Activated T-cell treated with anti-CD3 and anti-CD28 coated beads, Interleukin-2, amount 50 U/mL, for 4 hours (primary cell): ENCODE measurements around the gene PAOX. TPM values are rescaled to one million over a fixed set of nuclear protein-coding genes. Genes with fewer than 3 reads are reported as not detected.

ENCODE experiments used
- ATAC-seq, 2 donors: fragments of 200-7000 bp; cut with Tn5 transposase; one replicate each; pipeline ENCODE4 v1.10.0; 2021
- DNase-seq: peaks from one replicate; pipeline ENCODE4 v3.0.0-alpha.2; 2020
- H3K27me3 Mint-ChIP-seq: one replicate; pipeline ENCODE4 v1.8.0; 2021; ENCODE audit warnings: low read depth, mixed read lengths
- H3K36me3 Mint-ChIP-seq: one replicate; pipeline ENCODE4 v1.8.0; 2022; ENCODE audit warnings: mixed read lengths; ENCODE audit not compliant: insufficient read depth
- H3K4me1 Mint-ChIP-seq: one replicate; pipeline ENCODE4 v1.8.0; 2021; ENCODE audit warnings: low read depth, mixed read lengths
- H3K4me3 Mint-ChIP-seq: one replicate; pipeline ENCODE4 v1.8.0; 2021; ENCODE audit warnings: mild to moderate bottlenecking, moderate library complexity, mixed read lengths
- H3K9me3 Mint-ChIP-seq: one replicate; pipeline ENCODE4 v1.8.0; 2021; ENCODE audit warnings: mixed read lengths
- total RNA-seq, 3 donors: library from RNA; stranded (reverse); gene quantifications; one replicate each; pipeline ENCODE4 v1.2.1, GENCODE V29; 2021

The PAOX gene
- total RNA-seq, 3 donors from 2014 or later, result 2.6 to 3.2 (median 2.9) TPM

DNA sequence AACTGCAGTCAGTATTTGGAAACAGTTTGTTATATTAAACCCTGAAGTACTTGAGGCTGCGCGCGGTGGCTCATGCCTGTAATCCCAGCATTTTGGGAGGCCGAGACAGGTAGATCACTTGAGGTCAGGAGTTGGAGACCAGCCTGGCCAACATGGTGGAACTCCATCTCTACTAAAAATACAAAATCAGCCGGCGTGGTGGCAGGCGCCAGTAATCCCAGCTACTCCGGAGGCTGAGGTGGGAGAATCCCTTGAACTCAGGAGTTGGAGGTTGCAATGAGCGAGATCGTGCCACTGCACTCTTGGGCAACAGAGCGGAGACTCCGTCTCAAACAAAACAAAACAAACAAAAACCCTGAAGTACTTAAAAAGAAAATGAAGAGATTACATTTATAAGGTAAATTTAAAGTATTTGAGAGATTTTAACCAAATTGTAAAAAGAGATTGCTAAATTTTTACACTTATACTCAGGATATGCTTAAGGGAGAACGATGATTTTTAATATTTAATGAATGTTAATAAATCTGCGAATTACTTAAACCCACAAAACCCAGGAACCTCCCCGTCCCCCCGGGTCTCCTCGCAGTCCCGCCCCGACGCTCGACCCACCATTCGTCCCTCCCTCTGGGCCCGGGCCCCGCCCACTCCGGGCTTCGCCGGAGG, 14.5 kb downstream of the PAOX start:
- Mint-ChIP-seq H3K4me1 (peaks cover 56% of the 10 kb centered on the region), H3K4me3 (peak overlapping the region; percentile 91), H3K9me3 (no peaks in the 10 kb centered on the region), H3K36me3 (peaks cover 10% of the 10 kb centered on the region), H3K27me3 (no peaks in the 10 kb centered on the region)
- ATAC-seq, result no peak
- DNase-seq, result no peak

DNA sequence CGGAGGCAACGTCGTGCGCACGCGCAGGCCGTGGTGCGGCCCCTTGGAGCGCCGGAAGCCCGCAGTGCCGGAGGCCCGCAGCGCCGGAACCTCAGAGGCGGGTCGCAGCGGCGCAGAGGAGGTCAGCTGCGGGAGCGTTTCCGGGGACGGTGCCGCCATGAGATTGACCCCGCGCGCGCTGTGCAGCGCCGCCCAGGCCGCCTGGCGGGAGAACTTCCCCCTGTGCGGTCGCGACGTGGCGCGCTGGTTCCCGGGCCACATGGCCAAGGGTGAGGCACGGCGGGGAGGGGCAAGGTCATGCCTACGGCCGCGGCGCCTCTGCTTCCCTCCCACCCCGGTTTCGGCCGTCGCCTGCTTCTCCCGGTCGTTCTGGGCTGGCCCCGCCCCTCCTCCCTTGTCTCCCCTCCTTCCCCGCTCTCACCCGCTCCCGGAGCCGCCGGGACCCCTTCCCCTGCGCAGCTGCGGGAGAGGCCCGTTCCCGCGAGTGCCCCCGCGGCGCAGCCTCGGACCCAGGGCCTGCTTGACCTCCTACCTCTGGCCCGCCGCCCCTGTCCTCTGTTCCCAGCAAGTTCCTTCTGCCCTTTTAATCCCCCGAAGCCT, 15.1 kb downstream of the PAOX start, which contains the start of gene MTG1:
Gene MTG1 (plus strand): TSS at position 94 of the 600 bp plus-strand sequence. CDS start 64 bp downstream, at position 158.
- DNase-seq, result peak; percentile 93

DNA sequence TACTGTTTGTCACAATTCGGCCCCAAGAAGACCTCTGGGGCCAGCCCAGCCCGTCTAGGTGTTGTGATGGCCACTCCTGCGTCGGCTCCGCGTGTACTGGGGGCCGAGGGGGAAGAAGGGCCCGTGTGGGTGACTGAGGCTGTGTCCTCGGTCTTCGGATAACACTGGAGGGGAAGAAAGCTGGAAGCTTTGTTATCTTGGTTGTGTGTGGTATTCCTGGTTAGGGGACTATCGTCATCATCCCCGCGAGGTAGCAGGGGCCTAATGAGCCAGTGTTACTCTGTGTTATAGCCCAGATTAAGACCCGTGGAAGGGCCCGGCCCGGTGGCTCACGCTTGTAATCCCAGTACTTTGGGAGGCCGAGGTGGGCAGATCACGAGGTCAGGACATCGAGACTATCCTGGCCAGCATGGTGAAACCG, 15.7 kb downstream of the PAOX start:
- H3K36me3 Mint-ChIP-seq, result peaks cover 16% of the 10 kb centered on the region
- H3K4me1 Mint-ChIP-seq, result peaks cover 49% of the 10 kb centered on the region
- ATAC-seq (no peak), DNase-seq (no peak)
- H3K9me3 Mint-ChIP-seq, result no peaks in the 10 kb centered on the region
- H3K4me3 Mint-ChIP-seq, result peak overlapping the region; percentile 91
- no peaks in the 10 kb centered on the region for H3K27me3 Mint-ChIP-seq

More for the DNA sequence above, 15.1 kb downstream of the PAOX start, which contains the start of gene MTG1:
- peaks cover 11% of the 10 kb centered on the region for H3K36me3 Mint-ChIP-seq
- ATAC-seq, result peak; percentile 83 to 87
- peaks cover 50% of the 10 kb centered on the region for H3K4me1 Mint-ChIP-seq
- H3K27me3 Mint-ChIP-seq, result no peaks in the 10 kb centered on the region
- H3K4me3 Mint-ChIP-seq, result peak within 1 kb of the TSS; percentile 91
- no peaks in the 10 kb centered on the region for H3K9me3 Mint-ChIP-seq

DNA sequence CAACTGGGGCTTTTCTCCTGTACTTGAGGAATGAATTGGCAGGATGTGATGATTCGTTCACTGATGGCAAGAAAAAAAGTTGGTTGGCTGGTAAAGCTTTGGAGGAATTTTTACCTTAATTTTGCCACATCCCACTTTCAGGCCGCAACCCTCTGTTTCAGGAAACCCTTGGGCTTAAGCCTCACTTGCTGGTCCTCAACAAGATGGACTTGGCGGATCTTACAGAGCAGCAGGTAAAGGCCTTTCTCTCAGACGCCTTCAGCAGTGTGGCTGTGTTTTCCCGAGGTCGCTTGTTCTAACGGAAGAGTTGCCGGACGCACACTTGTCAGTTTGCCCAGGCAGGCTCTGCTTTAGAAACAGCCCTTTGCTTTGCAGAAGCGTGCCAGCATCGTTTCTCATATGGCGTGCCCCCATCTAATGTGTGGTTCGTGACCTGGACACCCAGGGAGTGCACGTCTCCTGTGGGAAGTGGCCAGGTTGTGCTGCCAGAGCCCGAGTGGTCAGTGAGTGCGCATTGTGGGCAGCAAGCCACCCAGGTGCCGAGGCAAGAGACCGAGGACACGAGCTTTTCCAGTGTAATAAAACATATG, 17.1 kb downstream of the PAOX start:
- ATAC-seq, result no peak
- no peak for DNase-seq
- Mint-ChIP-seq H3K9me3 (no peaks in the 10 kb centered on the region), H3K4me3 (peak overlapping the region; percentile 91), H3K27me3 (no peaks in the 10 kb centered on the region), H3K4me1 (peaks cover 45% of the 10 kb centered on the region), H3K36me3 (peaks cover 18% of the 10 kb centered on the region)

DNA sequence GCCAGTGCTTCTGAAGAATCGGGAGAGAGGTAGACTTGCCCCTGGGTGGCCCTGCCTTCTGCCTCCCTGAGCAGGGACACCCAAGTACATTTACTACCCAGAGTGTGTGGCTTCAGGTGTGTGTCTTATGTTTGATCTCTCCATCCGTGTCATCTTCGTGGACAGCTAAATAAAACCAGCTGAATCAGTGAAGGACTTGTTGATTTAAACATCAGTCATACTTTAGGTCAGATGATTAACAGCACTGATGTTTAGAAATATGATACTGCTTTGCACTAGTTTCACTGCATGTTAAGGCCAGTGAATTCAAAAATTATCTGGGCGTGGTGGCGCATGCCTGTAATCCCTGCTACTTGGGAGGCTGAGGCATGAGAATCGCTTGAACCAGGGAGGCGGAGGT, 18.9 kb downstream of the PAOX start:
- no peaks in the 10 kb centered on the region for H3K9me3 Mint-ChIP-seq
- H3K36me3 Mint-ChIP-seq, result peaks cover 29% of the 10 kb centered on the region
- no peaks in the 10 kb centered on the region for H3K27me3 Mint-ChIP-seq
- DNase-seq (no peak), ATAC-seq (no peak)
- no peak overlapping the region for H3K4me3 Mint-ChIP-seq
- peaks cover 40% of the 10 kb centered on the region for H3K4me1 Mint-ChIP-seq

DNA sequence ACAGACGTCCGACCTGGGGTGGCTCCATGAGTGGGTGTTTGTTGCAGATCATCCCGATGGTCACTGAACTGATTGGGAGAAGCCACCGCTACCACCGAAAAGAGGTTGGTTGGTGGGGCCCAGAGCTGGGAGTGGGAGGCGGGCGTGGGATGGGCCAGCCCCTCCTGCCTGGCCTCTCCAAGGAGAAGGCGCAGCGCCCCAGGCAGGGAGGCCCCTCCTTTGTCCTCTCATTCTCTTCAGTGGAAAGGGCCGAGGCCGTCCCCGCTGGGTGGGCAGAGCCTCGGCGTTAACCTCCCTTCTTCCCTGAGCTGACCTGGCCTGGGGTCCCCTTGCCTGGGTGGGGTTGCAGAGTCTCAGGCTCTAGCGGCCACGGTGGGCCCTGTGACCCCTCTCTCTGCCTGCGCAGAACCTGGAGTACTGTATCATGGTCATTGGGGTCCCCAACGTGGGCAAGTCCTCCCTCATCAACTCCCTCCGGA, 20.1 kb downstream of the PAOX start:
- Mint-ChIP-seq H3K4me3 (no peak overlapping the region), H3K4me1 (peaks cover 41% of the 10 kb centered on the region), H3K36me3 (peaks cover 35% of the 10 kb centered on the region), H3K9me3 (no peaks in the 10 kb centered on the region), H3K27me3 (no peaks in the 10 kb centered on the region)
- no peak for DNase-seq
- no peak for ATAC-seq

DNA sequence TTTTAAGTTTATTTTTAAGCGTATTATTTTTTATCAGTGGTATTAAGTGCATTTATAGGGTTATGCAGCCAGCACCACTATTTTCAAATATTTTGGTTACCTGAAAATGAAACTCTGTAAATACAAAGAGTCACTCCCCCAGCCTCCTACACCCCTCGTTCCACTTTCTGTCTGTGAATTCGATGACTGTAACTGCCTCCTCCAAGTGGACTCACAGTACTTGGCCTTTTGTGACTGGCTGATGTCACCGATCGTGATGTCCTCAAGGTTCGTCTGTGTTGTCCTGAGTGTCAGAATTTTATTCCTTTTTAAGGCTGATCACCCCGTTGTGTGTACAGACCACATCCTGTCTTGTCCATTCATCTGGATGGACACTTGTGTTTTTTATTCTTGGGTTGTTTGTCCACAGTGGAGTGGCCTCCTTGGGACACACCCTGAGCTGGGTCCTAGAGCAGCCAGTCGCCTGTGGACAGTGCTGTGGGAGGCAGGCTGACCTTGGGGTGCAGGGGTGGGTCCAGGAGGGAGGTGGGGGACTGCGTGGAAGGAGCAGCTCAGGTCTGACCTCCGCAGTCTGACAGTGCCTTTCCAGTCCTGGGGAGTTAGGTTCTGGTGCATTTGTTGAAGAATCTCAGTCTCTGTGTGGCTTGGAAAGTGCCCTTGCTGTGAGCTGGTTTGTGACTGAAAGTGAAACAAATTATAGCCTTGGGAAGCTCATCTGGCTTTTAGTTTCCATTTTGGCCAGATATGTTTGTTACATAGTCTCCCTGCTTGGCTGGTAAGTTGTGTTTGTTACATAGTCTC, 21.8 kb downstream of the PAOX start:
- Mint-ChIP-seq H3K4me3 (no peak overlapping the region), H3K4me1 (peaks cover 41% of the 10 kb centered on the region), H3K9me3 (no peaks in the 10 kb centered on the region), H3K36me3 (peaks cover 45% of the 10 kb centered on the region), H3K27me3 (no peaks in the 10 kb centered on the region)
- ATAC-seq (peak; percentile 41 to 46), DNase-seq (no peak)

DNA sequence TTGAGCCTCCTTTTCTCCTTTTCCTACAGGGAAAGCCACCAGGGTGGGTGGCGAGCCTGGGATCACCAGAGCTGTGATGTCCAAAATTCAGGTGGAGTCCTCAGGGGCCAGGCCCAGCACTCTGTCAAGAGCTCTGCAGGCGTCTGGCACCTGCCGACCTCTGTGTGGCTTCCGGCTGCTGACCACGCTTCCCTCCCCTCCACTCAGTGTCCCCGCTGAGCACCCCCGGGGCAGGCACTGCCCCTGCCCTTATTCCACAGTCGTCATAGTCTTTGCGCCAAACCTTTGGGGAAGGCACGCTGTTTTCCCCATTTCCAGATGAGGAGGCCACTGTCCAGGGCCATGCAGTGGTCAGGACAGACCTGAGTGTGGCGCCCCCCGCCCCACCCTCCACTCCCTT, 22.4 kb downstream of the PAOX start:
- DNase-seq, result no peak
- ATAC-seq, result no peak
- no peaks in the 10 kb centered on the region for H3K9me3 Mint-ChIP-seq
- no peaks in the 10 kb centered on the region for H3K27me3 Mint-ChIP-seq
- no peak overlapping the region for H3K4me3 Mint-ChIP-seq
- H3K36me3 Mint-ChIP-seq, result peaks cover 49% of the 10 kb centered on the region
- peaks cover 43% of the 10 kb centered on the region for H3K4me1 Mint-ChIP-seq

DNA sequence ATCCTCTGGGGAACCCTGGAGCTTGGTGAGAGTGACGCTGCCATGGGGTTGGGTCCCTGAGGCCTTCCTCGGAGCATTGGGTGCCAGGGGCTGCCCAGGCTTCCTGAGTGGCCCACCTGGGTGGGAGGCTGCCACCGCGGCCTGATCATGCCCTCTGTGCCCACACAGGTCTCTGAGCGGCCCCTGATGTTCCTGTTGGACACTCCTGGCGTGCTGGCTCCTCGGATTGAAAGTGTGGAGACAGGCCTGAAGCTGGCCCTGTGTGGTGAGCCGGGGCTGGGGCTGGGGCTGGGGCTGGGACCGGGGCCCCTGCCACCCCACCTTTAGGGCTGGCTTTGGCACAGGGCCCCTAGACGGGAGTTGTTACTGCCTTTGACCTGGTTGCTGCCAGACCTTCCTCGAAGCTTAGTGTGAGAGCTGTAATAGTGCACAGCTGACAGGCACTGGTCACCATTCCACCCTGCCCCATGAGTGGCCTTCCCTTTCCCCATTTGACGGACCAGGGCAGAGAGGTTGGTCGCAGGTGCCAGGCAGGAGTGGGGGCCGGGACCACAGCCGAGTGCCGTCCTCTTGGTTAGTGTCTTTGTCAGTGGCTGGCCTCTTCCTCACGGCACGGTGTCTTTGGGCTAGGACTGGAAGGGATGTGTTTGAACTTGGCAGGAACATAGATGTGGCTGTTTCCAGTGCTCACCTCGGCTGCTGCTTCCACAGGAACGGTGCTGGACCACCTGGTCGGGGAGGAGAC, 23.1 kb downstream of the PAOX start:
- DNase-seq (no peak), ATAC-seq (no peak)
- H3K27me3 Mint-ChIP-seq, result no peaks in the 10 kb centered on the region
- no peaks in the 10 kb centered on the region for H3K9me3 Mint-ChIP-seq
- no peak overlapping the region for H3K4me3 Mint-ChIP-seq
- H3K36me3 Mint-ChIP-seq, result peaks cover 53% of the 10 kb centered on the region
- peaks cover 46% of the 10 kb centered on the region for H3K4me1 Mint-ChIP-seq

DNA sequence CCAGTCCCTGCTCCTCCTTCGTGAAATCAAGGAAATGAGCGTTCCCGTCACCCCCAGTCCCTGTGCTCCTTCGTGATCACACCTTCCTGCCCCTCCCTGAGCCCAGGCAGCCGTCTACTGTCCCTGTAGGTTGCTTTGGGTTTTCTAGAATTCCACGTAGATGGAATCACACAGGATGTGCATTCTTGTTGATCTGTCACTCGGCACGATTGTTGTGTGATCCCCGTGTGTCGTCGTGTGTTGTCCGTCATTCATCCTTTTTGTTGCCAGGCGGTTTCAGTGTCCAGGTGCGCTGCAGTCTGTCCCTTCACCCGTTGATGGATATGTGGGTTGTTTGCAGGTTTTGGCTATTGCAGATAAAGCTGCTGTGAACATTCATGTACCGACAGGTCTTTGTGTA, 24.3 kb downstream of the PAOX start:
- DNase-seq (no peak), ATAC-seq (no peak)
- H3K4me1 Mint-ChIP-seq, result peaks cover 48% of the 10 kb centered on the region
- H3K27me3 Mint-ChIP-seq, result no peaks in the 10 kb centered on the region
- H3K36me3 Mint-ChIP-seq, result peaks cover 56% of the 10 kb centered on the region
- H3K4me3 Mint-ChIP-seq, result no peak overlapping the region
- H3K9me3 Mint-ChIP-seq, result no peaks in the 10 kb centered on the region

DNA sequence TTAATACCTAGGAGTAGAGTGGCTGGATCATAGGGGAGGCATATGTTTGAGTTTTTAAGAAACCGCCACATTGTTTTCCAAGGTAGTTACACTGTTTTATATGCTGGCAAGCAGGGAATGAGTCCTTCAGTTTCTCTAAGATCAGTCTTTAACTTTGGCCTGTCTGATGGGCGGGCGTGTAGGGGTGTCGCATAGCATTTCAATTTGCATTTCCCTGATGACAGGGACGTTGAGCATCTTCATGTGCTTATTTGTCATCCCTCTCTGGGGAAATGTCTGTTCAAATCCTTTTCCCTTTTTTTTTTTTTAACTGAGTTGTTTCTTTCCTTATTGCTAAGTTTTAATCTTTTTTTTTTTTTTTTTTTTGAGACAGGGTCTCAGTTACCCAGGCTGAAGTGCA, 24.7 kb downstream of the PAOX start:
- H3K4me3 Mint-ChIP-seq, result no peak overlapping the region
- peaks cover 58% of the 10 kb centered on the region for H3K36me3 Mint-ChIP-seq
- no peaks in the 10 kb centered on the region for H3K9me3 Mint-ChIP-seq
- DNase-seq (no peak), ATAC-seq (no peak)
- no peaks in the 10 kb centered on the region for H3K27me3 Mint-ChIP-seq
- H3K4me1 Mint-ChIP-seq, result peaks cover 51% of the 10 kb centered on the region

DNA sequence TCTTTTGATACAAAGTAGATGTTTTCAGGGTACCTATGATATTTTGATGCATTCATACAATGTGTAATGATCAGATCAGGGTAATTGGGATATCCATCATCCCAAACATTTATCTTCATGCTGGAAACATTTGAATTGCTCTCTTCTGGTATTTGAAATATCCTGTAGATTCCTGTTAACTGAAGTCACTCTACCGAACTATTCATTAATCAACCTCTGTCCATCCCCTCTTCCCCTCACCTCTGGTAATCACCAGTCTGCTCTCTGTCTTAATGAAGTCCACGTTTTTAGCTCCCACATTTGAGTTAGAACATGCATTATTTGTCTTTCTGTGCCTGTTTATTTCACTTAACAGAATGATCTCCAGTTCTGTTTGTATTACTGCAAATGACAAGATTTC, 26.2 kb downstream of the PAOX start:
- Mint-ChIP-seq H3K4me1 (peaks cover 55% of the 10 kb centered on the region), H3K9me3 (no peaks in the 10 kb centered on the region), H3K36me3 (peaks cover 65% of the 10 kb centered on the region), H3K27me3 (no peaks in the 10 kb centered on the region), H3K4me3 (no peak overlapping the region)
- no peak for DNase-seq
- ATAC-seq, result no peak

DNA sequence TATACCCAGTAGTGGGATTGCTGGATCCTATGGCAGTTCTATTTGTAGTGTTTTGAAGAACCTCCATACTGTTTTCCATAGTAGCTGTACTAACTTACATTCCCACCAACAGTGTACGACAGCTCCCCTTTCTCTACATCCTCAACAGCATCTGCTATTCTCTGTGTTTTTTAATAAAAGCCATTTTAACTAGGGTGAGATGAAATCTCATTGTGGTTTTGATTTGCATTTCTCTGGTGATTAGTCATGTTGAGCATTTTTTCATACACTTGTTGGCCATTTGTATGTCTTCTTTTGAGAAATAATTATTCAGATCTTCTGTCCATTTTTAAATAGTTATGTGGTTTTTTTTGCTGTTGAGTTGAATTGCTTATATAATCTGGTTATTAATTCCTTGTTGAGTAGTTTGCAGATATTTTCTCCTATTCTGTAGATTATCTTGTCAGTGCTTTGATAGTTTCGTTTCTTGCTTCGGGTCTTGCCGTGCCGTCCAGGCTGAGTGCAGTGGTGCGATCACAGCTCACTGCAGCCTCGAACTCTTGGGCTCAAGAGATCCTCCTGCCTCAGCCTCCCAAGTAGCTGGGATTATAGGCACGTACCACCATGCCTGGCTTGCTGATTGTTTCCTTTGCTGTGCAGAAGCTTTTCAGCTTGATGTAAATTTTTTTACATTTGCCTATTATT, 26.9 kb downstream of the PAOX start:
- Mint-ChIP-seq H3K27me3 (no peaks in the 10 kb centered on the region), H3K4me3 (no peak overlapping the region), H3K36me3 (peaks cover 70% of the 10 kb centered on the region), H3K4me1 (peaks cover 48% of the 10 kb centered on the region), H3K9me3 (peaks cover 3% of the 10 kb centered on the region)
- DNase-seq, result no peak
- ATAC-seq, result peak; percentile 53 to 66
